Suppressor macrophage treated with lipopolysaccharide for 4 hours (primary cell): ENCODE measurements around the gene CCDC50.

ENCODE experiments used
- DNase-seq: peaks from one replicate; pipeline ENCODE4 v3.0.0-alpha.2; 2020

Gene CCDC50

DNA sequence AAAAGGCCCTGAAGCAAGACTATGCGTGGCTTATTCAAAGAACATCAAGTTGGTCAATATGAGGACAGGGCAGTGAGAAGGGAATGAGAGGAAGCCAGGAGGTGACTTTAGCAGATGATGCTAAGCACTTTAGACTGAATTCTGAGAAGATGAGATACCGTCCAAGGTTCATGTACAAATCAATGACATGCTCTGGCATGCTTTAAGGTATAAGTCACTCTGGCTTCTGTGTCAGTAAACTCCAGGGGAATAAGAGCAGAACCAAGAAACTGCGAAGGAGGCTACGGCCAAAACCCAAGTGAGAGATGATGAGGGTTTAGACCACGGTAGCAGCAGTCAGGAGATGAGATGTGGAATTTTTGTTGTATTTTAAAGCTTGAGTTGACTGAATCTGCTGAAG is 8.9 kb upstream of the CCDC50 start:
- DNase-seq = no peak

DNA sequence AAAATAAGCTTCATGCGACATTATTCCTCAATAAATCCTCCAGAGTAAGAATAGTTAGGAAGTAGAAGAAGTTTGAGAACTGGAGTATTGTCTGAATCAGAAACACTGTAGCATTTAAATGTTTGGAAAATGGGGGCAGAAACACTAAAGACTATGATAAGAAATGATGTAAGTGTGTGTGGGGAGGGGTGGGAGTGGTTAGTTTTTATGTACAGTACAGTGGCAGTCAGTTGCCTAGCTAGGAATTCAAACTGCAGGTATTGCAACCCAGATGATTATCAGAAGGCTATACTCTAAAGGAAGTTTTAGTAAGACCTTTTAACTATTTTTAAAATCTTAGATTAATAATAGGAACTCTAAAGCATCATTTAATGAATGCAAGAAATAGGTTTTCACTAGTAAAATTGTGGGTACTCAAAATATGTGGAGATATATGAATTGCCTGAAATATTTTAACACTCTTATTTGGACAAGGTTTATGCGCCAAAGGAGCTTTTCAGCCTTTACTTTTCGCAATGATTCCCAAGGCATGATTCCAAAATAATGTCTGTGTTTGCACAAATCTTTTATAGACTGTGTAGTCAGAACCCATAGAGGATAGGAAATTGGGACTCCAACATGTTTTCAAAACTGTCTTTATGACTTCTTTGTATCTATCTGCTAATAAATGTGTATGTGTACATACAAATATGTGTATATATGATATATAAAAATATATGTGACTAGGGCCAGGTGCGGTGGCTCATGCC is 8.0 kb upstream of the CCDC50 start:
- DNase-seq = no peak

DNA sequence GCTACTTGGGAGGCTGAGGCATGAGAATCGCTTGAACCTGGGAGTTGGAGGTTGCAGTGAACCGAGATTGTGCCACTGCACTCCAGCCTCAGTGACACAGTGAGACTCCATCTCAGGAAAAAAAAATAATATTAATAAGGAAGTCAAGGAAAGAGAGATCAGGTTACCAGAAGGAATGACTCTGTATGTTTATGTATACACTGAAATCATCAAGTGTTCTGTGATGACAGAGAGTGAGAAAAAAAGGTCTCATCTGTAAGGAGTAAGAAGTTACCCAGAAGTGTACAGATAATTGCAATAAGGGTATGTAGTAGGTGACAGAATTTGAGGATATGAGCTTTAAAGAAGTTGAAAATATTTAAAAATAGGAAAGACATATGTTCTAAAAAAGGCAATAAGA is 4.3 kb upstream of the CCDC50 start:
- DNase-seq = no peak

DNA sequence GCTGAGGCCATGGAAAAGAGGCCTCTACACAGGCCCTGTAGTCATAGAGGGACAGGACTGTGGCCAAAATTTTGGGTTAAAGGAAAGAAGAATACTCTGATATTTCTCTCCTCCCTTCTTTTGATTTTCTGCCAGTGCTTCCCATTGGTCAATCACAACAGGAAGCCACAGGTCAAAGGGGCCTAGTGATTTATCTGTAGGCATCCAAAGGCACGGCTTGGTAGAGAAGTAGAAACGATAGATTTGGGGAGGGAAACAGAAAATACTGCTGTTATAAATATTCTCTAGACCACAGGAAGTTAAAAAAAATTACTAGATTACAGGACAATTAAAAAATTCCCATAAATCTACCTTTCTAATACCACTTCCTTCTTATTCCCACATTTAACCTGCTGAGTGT is 1.7 kb upstream of the CCDC50 start:
- DNase-seq = no peak

DNA sequence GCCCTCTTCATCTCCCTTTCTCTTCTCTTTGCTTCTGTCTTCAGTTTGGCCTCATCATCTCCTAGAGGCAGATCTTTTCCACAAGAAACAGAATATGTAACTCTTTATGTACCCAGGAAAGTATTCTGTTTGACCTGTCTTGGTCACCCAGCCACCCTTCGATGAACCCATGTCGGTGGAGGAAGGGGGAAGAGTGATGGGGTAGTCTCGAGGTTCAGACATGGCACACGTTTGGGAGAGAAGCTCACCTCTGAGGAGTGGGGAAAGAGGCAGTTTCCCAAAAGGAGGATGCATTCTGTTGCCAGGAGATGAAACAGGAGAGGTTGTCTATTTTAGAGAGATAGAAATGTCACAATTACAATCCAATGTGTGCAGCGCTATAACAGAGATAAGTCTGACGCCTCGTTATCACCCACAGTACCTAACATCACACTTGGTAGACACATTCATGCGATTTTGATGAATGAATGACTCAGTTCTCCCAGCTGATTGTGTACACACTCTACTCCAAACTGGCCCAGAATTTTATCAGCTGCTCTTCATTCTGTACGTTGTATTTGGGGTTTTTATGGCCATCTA is 722 bp upstream of the CCDC50 start:
- no peak for DNase-seq

DNA sequence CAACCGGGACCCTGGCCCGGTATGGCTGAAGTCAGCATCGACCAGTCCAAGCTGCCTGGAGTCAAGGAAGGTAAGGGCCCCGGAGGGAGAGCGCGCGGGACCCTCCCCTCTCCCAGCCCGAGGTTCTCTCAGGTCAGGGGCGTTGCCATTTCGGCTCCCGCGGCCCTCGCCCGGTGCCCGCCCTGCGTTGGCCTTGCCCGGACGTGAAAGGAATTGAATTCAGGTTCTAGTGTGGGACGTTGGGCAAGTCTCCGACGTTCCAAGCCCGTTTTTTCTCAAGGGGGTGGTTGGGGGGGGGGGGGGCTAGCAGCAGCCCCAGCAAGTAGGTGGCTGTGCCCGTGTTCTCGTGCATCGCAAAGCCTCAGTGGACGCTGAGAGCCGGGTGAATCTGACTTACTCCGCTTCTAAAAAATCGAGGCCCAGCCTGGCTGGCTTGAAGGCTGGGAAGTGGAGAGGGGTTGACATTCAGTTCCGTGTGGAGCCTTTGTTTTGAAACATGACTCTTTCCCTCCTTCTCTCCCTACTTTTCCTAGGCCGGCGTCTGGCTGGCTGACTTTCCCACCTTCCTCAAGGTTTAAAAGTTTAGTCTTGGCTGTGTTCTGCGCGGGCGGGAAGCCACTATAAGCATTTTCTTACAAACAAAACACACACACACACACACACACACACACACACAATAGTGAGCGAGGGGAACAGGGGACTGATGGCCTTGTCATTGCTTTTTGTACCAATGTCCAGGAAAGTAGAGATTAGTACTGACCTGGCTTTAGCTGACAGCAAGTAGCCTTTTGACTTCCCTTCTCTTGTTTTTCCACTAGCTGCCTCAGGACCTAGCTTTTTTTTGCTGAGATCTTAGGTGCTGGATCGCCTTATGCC is 698 bp downstream of the CCDC50 start, which contains the start of gene UTS2B:
TSS of gene UTS2B (minus strand) at position 873 of the 876 bp plus-strand sequence. CDS start 48,337 bp downstream, outside the sequence.
- peak; percentile 46 for DNase-seq

DNA sequence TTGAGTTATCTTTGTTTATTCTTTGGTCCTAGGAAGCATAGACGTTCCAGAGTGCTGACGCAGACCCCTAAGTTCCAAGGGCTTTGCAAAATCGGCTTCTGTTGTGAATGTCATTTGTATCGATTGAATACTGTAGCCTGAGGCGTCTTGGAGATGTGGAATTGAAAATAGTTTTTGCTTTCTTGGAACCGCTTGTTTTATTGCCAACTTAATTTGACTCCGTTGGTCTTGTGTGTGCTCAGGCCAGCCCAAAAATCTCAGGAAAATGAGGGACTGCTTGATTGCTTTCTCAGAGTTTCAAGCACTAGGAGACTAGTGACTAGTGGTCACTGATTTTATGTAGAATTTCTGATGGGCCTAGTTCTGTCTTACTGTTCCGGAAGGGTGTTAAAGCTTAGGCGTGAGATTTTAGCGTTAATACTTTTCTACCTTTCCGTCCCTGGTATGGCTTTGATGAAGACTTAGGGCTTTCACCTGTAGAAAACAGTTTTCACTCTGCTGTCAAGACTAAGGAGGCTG is 1.4 kb downstream of the CCDC50 start:
- DNase-seq = no peak

DNA sequence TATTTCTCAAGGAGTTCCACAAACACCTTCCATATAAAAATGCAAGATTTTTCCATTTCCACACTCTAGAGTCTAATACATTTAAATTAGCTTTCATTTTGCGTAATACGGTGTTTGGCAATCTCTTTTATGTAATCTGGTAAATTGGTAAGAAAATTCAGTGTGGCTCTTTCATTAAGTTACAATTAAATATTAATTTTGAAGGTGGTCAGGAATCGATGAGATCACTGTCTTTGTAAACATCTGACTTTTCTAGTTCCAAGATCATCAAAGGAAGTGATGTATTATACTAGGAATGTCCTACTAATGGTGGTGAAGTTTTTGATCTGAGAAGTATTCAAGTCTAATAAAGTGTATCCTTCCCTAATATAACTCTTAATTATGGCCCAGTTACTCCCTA is 2.2 kb downstream of the CCDC50 start:
- peak; percentile 44 for DNase-seq

DNA sequence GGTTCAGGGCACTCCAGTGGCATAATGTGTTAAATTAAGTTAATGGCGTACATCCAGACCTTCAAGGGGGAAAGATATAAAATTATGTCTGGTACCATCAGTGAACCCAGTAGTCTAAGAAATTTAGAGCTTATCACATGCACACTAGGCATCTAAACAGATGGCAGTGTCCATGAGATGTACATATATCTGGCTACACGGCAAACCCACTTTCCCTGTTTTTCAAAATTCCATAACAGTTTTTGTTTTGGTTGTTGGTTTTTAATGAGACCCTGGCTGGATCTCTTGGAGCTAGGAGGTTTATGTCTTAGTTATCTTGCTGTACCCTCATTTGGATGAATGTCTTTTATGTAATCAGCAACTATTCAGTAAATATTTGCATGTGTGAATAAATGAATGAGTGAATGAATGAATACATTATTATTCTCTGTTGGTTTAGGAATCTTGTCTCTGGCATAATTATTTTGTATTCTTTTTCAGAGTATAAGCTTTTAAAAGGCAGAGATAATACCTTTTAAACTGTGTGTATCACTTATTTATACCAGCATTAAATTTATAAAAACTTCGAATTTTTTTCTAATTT is 4.2 kb downstream of the CCDC50 start:
- DNase-seq = no peak

DNA sequence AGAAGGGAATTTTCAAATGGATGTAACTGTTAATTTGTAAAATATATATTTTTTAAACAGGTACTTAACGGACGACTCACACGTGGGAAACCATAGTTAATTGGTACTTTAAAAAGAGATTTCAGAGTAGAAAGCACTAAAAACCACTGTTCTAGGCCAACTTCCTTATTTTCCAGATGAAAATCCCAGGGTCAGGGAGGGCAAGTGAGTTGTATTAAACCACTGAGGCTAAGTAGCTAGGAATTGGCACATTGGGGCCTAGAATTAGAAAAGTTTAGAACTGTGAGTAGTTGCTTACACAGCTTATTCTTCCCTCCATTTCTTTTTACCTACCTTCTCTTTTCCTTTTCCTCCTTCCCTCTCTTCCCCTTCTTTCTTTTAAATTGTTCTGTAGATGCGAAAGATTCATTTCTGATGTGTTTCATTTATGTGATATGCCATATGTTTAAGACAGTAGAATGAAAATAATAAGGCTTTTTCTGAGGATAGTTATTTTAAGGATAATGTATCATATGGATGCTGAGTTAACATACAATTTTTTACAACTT is 5.2 kb downstream of the CCDC50 start:
- peak; percentile 25 for DNase-seq

DNA sequence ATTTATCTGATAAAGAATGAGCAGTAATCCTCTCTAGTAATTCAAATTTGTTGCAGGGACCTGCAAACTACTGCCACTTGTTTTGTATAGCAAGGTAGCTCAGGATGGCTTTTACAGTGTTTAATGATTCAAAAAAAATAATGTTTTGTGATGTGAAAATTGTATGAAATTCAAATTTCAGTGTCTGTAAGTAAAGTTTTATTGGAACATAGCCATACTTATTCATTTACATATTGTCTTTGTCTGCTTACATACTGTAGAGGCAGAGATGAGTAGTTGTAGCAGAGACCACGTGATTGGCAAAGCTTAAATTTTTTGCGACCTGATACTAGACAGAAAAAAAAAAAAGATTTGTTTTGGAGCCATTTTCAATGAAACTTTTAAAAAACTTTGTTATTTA is 7.6 kb downstream of the CCDC50 start:
- no peak for DNase-seq

DNA sequence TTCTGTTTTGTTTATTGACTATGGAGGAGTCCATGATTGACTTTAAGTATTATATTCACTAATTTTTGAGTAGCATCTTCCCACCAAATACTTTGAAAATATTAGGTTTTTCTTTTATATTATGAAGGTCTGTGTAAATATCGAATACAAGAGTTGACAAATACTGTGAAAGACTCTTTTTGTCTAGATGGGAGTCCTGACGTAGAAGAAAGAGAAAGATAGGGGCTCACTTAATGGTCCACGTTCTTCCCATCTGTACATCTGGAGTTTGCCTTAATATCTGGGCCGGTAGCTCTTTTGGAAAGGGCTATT is 8.9 kb downstream of the CCDC50 start:
- DNase-seq = no peak

DNA sequence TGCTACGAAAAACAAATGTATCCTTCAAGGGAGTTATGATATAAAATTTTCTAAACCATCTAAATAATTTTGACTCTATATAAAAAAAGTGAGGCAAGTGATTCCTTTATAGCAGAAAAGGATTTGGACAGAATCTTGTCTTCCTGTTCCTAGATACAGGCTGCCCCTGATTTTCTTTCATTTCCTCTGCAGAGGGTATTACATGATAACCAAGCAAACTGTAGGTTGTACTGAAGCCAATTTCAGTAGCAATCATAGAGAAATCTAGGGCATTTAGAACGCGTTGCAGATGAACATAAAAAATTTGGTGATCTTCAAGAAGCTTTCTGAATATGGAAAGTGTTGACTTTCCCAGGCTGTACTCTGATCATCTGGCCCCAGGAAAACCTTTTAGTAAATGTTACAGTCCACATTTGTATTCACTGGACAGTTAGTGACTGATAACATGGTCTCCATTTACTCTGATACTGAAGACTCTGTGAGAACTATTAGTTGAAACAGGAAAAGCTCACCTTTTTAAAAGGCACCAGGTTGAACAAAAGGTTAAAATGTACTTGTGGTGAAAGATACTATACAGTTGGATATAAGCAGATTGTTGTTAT is 10.2 kb downstream of the CCDC50 start:
- DNase-seq = peak; percentile 34

DNA sequence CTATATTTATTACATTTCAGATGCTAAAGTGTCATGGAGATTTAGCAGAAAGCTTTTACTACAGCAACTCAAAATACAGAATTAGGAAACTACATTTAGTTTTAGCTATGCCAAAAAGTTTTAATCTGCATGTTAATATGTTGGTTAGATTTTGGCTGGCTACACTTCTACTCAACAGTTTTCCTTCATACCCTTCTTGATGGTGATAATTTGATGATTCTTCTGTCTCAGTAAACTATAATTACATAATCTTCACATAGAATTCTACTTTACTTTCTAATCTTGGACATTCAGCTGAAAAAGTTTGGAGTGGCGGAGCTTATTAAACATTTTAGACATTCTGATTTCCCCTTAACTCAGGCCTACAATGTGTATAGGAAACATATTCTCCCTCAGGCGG is 11.2 kb downstream of the CCDC50 start:
- no peak for DNase-seq

DNA sequence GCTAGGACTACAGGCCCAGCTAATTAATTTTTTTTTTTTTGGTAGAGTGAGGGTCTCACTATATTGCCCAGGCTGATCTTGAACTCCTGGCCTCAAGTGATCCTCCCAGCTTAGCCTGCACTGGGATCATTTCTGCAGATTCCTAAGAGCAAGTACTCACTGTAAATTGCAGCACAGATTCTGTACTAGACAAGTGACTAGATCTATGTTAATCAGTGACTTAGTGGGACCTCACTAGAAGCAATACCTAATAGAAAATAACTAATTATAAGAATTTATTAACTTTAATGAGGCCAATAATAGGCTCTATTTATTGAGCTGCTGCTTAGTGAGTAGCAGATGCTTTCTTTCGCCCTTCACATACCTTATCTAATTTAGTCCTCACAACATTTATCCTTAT is 11.8 kb downstream of the CCDC50 start:
- DNase-seq = no peak

DNA sequence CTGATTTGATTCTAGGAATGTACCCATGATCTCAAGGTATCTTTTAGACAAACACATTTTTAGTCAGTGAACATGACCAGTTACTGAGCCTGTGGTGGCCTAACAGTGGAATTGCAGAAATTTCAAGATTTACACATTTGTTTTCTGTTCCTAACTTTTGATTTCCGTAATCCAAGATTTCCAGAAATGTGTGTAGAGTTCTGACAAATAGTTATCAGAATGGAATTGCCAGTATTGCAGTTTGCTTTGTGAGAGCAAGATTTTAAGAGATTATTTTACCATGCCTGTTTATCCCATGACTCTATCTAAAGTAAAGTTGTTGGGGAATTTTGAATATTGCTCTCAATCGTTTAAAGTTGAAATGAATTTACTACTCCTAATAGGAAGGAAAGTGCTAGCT is 12.8 kb downstream of the CCDC50 start:
- peak; percentile 47 for DNase-seq

DNA sequence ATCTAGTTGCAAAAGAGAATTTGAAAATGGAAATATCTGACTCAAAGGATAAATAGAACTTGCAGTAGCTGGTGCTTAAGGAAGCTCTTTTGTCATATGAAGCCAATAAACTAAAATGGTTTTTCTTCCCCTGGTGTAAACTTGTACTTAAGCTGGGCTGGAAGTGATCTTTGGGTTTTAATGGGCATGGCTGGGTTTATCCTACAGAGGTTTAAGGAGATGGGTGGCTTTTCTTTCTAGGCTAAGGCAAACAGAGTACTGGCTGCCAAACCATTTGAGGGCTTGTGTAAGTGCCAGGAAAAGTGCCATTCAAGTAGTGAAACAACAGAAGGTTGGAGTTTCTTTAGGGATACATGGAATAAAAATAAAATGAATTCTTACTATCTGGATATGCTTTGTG is 13.2 kb downstream of the CCDC50 start:
- no peak for DNase-seq

DNA sequence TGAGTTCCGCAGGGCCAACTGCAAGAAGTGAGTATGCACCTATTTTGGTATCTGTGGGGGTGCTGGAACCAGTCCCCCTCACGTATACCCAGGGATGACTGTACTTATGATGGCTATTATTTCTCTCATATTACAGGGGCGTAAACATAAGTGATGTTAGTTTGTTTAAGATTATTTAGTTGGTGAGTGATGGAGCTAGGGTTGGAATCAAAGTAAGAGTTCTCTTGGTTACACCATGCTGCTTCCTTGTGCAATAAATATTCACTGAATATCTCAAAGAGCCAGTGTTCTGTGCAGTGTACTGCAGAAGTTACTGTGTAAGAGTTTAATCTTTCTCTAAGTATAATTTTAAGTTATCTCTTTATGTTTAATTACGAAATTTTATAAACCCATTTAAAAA is 13.9 kb downstream of the CCDC50 start:
- no peak for DNase-seq

DNA sequence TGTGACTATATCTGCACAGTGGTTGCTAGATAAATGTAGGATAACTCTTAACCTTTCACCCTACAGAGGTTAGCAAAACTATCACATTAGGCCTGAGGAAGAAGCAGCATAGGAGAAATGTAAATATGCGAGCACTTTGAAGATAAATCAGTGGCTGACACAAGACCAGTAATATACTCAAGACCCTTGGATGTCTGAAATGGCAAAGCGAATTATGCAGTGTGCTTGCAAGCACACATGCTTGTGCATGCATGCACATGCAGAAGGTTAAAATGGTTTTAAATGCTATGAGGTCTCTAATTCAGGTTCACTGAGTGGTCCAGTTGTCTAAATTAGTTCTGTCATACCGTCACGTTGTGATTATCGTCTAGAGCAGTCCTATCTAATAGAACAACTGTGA is 14.7 kb downstream of the CCDC50 start:
- no peak for DNase-seq

DNA sequence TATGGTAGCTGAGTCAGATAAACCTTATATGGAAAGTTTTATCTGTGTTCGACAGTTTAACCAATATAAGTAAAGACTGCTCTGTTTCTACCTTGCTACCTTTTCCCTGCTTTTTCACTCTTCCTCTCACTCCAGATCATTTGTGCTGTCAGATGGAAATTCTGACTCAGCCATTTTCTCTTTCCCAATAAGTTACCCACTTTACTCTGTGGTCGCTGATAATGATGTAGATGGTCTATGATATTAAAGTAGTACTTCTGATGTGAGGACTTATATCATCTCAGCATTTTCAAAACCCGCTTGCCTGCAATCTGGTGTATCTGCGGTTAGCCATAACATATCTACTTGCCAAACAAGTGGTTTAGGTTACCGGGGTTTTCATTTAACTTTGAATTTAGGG is 16.1 kb downstream of the CCDC50 start:
- DNase-seq = no peak

DNA sequence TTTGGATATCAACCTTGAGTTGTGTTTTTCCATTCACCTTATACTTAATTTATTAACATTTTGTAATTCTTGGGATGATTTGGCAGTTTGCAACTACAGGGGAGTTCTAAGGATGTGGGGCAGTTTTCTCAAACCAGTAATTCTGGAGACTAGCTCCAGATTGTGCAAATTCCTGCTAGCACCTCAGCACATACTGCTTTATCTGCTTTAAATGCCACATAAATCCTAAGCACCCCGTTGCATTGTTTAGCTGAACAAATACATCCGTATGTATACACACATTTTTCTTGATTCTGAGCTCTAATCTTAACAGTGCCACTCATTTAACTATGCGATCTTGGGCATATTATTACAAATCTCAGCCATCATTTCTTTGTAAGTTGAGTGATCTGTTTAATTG is 18.0 kb downstream of the CCDC50 start:
- DNase-seq = no peak

DNA sequence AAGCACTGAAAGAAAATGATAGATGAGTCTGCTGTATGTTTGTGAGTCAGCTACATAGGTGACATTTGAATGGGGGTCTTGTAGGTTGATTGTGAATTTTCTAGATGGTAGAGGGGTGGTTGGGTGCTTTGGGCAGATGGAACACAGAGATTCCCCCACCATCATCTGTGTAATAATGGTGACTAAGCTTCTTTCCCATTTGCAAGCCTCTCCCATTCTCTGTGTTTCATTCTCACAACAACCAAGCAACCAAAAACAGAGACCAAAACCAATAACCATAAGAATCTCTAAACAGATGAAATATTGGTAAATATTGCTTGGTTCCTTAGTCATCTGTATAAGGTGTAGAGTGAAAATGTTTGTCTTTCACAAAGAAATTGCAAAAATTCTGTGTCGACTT is 18.9 kb downstream of the CCDC50 start:
- no peak for DNase-seq
